GM12891 (cell line): Measurements from ENCODE around the gene PGC.

Experiments used
- POLR2A ChIP-seq: IDR thresholded peaks from 2 replicates; pipeline ENCODE4 v1.6.1; 2011; ENCODE audit warnings: low read depth, low read length, control low read depth
- POLR2AphosphoS5 ChIP-seq: IDR thresholded peaks from 2 replicates; pipeline ENCODE4 v1.6.1; 2011; ENCODE audit warnings: low read depth, low read length, control low read depth
- SPI1 ChIP-seq: IDR thresholded peaks from 2 replicates; pipeline ENCODE4 v1.6.1; 2011; ENCODE audit warnings: low read depth, low read length, control low read depth

- TF ChIP-seq POLR2AphosphoS5 = no peak
- no peak for TF ChIP-seq POLR2A
- TF ChIP-seq SPI1 = no peak
Observed at GRCh38 chr6:41713650-41714291, 33.4 kb downstream of the PGC start.
